Peyer's patch (tissue), 4 donors: ENCODE measurements around the gene TSPAN9. TPM values are rescaled to one million over a fixed set of nuclear protein-coding genes. Genes with fewer than 3 reads are reported as not detected.

ENCODE experiments used
- DNase-seq, 3 donors: peaks; one replicate each; pipeline ENCODE4 v3.0.0-alpha.2; 2017 to 2019
- H3K27ac ChIP-seq, 4 donors: fragments of 200-600 bp; sonication (generic); one replicate each; pipeline ENCODE4 v1.5.1; 2016 to 2019
- H3K27me3 ChIP-seq, 2 donors: fragments of 200-600 bp; sonication (generic); one replicate each; pipeline ENCODE4 v1.5.1; 2019
- H3K36me3 ChIP-seq, 3 donors: fragments of 200-600 bp; sonication (generic); one replicate each; pipeline ENCODE4 v1.5.1; 2016 to 2019
- H3K4me1 ChIP-seq, 4 donors: fragments of 200-600 bp; sonication (generic); one replicate each; pipeline ENCODE4 v1.5.1; 2016 to 2019
- H3K4me3 ChIP-seq, 4 donors: fragments of 200-600 bp; sonication (generic); 1 replicate in 3 of 4; 2 replicates in 1 of 4; pipeline ENCODE4 v1.5.1; 2016 to 2019; ENCODE audit warnings: mild to moderate bottlenecking in 1 of 4
- H3K9me3 ChIP-seq, 4 donors: fragments of 200-600 bp; sonication (generic); one replicate each; pipeline ENCODE4 v1.5.1; 2016 to 2019; ENCODE audit warnings: mild to moderate bottlenecking in 1 of 4
- POLR2A ChIP-seq, 2 donors: fragments of 450-650 bp; IDR thresholded peaks; one replicate each; pipeline ENCODE4 v1.5.1; 2017; ENCODE audit warnings: antibody characterized with exemption in 2 of 2, mild to moderate bottlenecking in 2 of 2, moderate library complexity in 2 of 2
- total RNA-seq, 4 donors: library from RNA; depleted of rRNA; stranded (reverse); fragments of >200 nt; gene quantifications; one replicate each; pipeline ENCODE4 v1.1.0, GENCODE V29; 2016
- TF ChIP-seq, protein P1 (sequence below), 6 experiments: fragments of 450-650 bp in 4 of 6; fragments of 200-600 bp in 2 of 6; sonication (generic) in 1 of 6; IDR thresholded peaks; one replicate each; pipeline ENCODE4 v1.5.1; 2017 to 2019; ENCODE audit warnings: antibody characterized with exemption in 6 of 6, mild to moderate bottlenecking in 3 of 6, moderate library complexity in 1 of 6

The TSPAN9 gene
- total RNA-seq, 4 donors from 2014 or later = 7.5 to 23.9 (median 11.8) TPM

DNA sequence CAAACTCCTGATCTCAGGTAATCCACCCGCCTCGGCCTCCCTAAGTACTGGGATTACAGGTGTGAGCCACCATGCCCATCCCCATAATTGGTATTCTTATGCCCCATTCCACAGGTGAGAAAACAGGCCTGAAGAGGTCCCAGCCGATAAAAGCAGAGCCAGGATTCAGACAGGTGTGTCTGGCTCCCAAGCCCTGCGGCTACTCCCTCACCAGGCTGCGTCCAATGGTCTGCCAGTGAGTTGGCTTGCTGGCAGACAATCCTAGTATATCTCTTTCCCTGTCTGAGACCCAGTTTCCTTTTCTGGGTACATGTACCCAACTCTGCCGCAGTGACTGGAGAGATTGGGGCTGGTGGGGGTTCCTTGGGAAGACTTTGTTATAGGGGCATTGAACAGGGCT lies 1.9 kb upstream of the TSPAN9 start:
- TF ChIP-seq, protein P1, sequence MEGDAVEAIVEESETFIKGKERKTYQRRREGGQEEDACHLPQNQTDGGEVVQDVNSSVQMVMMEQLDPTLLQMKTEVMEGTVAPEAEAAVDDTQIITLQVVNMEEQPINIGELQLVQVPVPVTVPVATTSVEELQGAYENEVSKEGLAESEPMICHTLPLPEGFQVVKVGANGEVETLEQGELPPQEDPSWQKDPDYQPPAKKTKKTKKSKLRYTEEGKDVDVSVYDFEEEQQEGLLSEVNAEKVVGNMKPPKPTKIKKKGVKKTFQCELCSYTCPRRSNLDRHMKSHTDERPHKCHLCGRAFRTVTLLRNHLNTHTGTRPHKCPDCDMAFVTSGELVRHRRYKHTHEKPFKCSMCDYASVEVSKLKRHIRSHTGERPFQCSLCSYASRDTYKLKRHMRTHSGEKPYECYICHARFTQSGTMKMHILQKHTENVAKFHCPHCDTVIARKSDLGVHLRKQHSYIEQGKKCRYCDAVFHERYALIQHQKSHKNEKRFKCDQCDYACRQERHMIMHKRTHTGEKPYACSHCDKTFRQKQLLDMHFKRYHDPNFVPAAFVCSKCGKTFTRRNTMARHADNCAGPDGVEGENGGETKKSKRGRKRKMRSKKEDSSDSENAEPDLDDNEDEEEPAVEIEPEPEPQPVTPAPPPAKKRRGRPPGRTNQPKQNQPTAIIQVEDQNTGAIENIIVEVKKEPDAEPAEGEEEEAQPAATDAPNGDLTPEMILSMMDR (IDR thresholded peaks at IDR 0.05) = no peak
- TF ChIP-seq POLR2A (IDR thresholded peaks at IDR 0.05) = no peak
- Histone ChIP-seq H3K36me3 (no peaks in the 10 kb centered on the region), H3K4me3 (no peak overlapping the region), H3K27me3 (no peaks in the 10 kb centered on the region), H3K4me1 (peaks cover 0 to 8% (median 3%) of the 10 kb centered on the region in 4 donors), H3K9me3 (no peaks in the 10 kb centered on the region), H3K27ac (no peak overlapping the region)
- DNase-seq = peak in 1 of 3 donors; percentile 32

DNA sequence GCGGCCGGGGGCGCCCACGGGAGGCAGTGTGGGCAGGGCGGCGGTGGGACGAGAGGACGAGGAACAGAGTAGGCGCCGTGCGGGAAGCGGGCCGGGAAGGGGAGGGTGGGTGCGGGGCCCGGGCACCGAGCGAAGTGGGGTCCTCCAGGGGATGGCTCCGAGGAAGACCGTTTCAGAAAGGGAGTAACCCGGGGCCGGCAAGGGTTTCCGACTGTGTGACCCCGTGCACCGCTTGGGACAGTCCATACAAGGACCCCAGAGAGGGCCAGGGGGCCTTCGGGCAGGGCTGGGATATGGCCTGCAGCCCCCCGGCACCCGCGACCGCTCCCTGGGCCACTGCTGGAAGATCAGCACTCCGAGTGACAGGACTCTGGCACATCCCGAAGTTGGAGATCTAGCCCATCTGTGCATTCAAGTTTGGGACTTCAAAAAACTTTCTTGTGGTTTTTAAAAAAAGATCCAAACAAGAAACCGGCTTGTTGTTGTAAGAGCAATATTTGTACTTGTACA lies 448 bp downstream of the TSPAN9 start:
- Histone ChIP-seq H3K27ac (peak overlapping the region; percentile 71 to 93 (median 85)), H3K36me3 (no peaks in the 10 kb centered on the region), H3K9me3 (no peaks in the 10 kb centered on the region), H3K4me3 (peak overlapping the region; percentile 67 to 89 (median 82)), H3K27me3 (no peaks in the 10 kb centered on the region), H3K4me1 (peaks cover 0 to 8% (median 3%) of the 10 kb centered on the region in 4 donors)
- peak in 2 of 3 donors; percentile 18 to 53 for DNase-seq
- TF ChIP-seq, protein P1 (IDR thresholded peaks at IDR 0.05) = no peak
- TF ChIP-seq POLR2A (IDR thresholded peaks at IDR 0.05) = no peak

DNA sequence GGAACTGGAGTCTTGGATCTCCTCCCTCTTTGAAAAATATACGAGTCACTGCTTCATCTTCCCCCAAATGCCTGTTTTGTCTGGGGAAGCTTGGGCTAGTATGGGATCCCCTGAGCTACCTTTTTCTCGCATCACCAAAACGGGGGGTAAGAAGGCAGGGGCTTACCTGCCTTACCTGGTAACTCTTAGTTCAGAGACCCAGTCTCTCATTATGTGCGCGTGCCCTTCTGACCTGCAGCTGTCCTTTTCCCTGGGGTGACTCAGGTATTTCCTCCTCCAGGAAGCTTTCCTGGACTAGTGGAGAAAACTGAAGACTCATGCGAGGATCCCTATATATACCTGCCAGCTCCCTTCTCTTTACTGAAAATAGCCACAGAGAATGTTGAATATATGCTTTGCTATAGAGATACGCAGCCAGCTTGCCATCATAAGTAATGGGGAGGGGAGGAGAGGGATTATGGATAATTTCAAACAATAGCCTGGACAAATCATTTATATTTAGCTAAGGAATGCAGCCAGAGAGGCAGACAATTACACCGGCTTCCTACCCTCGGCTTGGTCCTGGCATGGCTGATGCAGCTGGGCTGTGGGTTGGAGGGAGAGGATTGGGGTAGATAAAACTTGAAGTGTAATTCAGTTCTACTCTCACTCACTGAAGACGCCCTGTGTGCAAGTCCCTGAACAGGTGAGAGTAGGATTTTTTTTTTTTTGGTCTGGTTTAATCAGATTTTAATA lies 1.1 kb downstream of the TSPAN9 start:
- Histone ChIP-seq H3K9me3 (no peaks in the 10 kb centered on the region), H3K36me3 (no peaks in the 10 kb centered on the region), H3K27ac (peak overlapping the region in 1 of 4 donors; percentile 93), H3K4me1 (peaks cover 0 to 10% (median 3%) of the 10 kb centered on the region in 4 donors), H3K27me3 (no peaks in the 10 kb centered on the region), H3K4me3 (peak overlapping the region in 3 of 4 donors; percentile 78 to 89 (median 85))
- no peak for TF ChIP-seq POLR2A (IDR thresholded peaks at IDR 0.05)
- TF ChIP-seq, protein P1 (IDR thresholded peaks at IDR 0.05) = no peak
- DNase-seq = peak in 1 of 3 donors; percentile 7

DNA sequence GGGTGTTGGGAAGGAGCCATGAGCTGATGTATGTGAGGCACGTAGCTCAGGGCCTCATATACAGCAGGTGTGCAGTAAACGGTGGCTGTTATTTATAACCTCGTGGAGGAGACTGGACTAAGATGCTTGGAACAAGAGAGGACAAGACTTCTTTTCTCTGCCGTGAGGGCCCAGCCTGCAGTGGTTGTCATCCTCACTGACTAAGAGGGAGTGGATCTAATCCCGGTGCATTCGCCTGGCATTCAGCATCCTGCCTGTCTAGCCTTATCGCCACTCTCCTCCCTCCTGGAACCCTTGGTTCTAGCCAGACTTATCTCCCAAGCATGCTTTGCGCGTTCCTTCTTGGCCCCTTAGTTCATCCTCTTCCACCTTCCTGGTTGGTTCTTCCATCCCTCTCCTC lies 3.9 kb downstream of the TSPAN9 start:
- peak in 1 of 3 donors; percentile 12 for DNase-seq
- no peaks in the 10 kb centered on the region for H3K36me3 ChIP-seq
- H3K4me3 ChIP-seq = no peak overlapping the region
- TF ChIP-seq POLR2A (IDR thresholded peaks at IDR 0.05) = no peak
- TF ChIP-seq, protein P1 (IDR thresholded peaks at IDR 0.05) = no peak
- no peaks in the 10 kb centered on the region for H3K27me3 ChIP-seq
- H3K9me3 ChIP-seq = no peaks in the 10 kb centered on the region
- H3K27ac ChIP-seq = no peak overlapping the region
- peaks cover 0 to 27% (median 3%) of the 10 kb centered on the region in 4 donors for H3K4me1 ChIP-seq

DNA sequence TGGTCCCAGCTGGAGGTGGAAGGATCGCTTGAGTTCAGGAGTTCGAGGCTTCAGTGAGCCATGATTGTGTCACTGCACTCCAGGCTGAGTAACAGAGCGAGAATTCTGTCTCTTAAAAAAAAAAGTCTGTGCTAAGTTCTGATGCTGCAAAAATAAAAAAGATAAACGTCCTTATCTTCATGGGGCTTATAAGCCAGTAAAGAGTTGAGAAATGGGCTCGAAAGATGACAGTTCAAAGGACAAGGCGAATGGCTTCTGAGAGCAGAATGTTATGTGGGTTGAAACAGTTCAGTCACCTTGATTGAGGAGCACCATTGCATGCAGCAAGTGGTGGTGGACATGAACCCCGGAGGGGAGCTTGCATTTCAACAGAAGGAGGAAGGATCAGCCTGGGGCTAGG lies 4.7 kb downstream of the TSPAN9 start:
- no peak overlapping the region for H3K27ac ChIP-seq
- H3K36me3 ChIP-seq = no peaks in the 10 kb centered on the region
- TF ChIP-seq, protein P1 (IDR thresholded peaks at IDR 0.05) = no peak
- no peak for TF ChIP-seq POLR2A (IDR thresholded peaks at IDR 0.05)
- no peak overlapping the region for H3K4me3 ChIP-seq
- H3K27me3 ChIP-seq = no peaks in the 10 kb centered on the region
- no peak for DNase-seq
- peaks cover 0 to 22% (median 0%) of the 10 kb centered on the region in 4 donors for H3K4me1 ChIP-seq
- H3K9me3 ChIP-seq = no peaks in the 10 kb centered on the region
